ENCODE measurements around the gene NEURL1B.

- no peak for TF ChIP-seq EZH2 (IDR thresholded peaks at IDR 0.05; ENCODE audit: borderline replicate concordance, insufficient read depth, low read depth, low read length, poor library complexity, severe bottlenecking)
- TF ChIP-seq CTCF (IDR thresholded peaks at IDR 0.05): no peak
Measured at GRCh38 chr5:172689218-172689572, 48.1 kb downstream of the NEURL1B start.

Measured in B cell (primary cell).